Measurements from ENCODE around the gene C12orf56.
"Not testable (repeated sequence)": the region's sequence is repeated elsewhere in the genome, so short reads cannot be mapped to it uniquely, and the experiment has no call there.

The C12orf56 gene

DNA sequence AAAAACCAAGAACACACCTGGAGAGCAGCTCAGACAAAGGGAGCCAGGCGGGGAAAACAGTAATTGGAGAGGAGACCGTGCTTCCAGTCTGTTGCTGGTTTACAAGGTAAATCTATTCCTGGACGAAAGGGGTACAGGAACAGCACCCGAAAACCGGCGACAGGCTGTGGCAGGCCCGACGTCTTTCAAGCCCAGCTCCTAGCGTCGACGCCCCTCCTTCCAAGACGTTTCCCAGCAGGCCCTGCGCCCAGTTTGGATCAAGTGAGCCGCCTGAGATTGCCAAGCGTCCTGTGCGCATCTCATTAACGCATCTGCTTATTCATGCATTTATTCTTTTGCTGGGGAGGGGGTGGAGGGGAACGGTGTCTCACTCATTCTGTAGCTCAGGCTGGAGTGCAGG, 1.4 kb downstream of the C12orf56 start:
- DNase-seq (ENCODE audit: extremely low read depth, low read depth) = no peak
- TF ChIP-seq CTCF (IDR thresholded peaks at IDR 0.05; ENCODE audit: low read depth, low read length, missing control alignments) = no peak
- no peak overlapping the region for H3K4me3 ChIP-seq (replicated peaks; ENCODE audit: low read depth, low read length)

GRCh38 chr12:64387197-64387816, 3.3 kb downstream of the C12orf56 start:
- TF ChIP-seq CTCF (IDR thresholded peaks at IDR 0.05; ENCODE audit: low read depth, low read length, missing control alignments) = no peak
- no peak for DNase-seq (ENCODE audit: extremely low read depth, low read depth)

GRCh38 chr12:64385468-64385867, 5.1 kb downstream of the C12orf56 start:
- TF ChIP-seq CTCF (IDR thresholded peaks at IDR 0.05; ENCODE audit: low read depth, low read length, missing control alignments) = no peak
- H3K4me3 ChIP-seq (replicated peaks; ENCODE audit: low read depth, low read length) = no peak overlapping the region
- no peak for DNase-seq (ENCODE audit: extremely low read depth, low read depth)

More at GRCh38 chr12:64387197-64387816, 3.3 kb downstream of the C12orf56 start:
- H3K4me3 ChIP-seq (replicated peaks; ENCODE audit: low read depth, low read length) = no peak overlapping the region

GRCh38 chr12:64385019-64385418, 5.5 kb downstream of the C12orf56 start:
- DNase-seq (ENCODE audit: extremely low read depth, low read depth) = no peak

DNA sequence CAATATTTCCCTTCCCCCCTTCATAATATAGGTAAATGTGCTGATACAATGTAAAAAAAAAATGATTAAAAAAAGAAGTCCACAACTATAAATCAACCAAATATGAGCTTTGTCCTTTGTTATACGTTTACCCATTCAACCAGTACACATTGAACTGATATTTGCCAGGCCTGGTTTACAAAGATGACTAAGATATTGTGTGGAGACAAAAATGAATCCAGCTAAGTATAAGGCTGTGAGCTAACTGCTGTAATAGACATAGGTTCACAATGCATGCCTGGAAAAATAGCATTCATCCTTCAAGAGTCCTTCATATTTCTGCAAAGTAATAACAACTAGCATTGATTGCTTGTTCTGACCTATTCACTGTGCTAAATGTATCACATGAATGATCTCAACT, 6.9 kb downstream of the C12orf56 start:
- no peak overlapping the region for H3K4me3 ChIP-seq (replicated peaks; ENCODE audit: low read depth, low read length)
- no peak for DNase-seq (ENCODE audit: extremely low read depth, low read depth)
- no peak for TF ChIP-seq CTCF (IDR thresholded peaks at IDR 0.05; ENCODE audit: low read depth, low read length, missing control alignments)

More at GRCh38 chr12:64385019-64385418, 5.5 kb downstream of the C12orf56 start:
- no peak for TF ChIP-seq CTCF (IDR thresholded peaks at IDR 0.05; ENCODE audit: low read depth, low read length, missing control alignments)
- no peak overlapping the region for H3K4me3 ChIP-seq (replicated peaks; ENCODE audit: low read depth, low read length)

DNA sequence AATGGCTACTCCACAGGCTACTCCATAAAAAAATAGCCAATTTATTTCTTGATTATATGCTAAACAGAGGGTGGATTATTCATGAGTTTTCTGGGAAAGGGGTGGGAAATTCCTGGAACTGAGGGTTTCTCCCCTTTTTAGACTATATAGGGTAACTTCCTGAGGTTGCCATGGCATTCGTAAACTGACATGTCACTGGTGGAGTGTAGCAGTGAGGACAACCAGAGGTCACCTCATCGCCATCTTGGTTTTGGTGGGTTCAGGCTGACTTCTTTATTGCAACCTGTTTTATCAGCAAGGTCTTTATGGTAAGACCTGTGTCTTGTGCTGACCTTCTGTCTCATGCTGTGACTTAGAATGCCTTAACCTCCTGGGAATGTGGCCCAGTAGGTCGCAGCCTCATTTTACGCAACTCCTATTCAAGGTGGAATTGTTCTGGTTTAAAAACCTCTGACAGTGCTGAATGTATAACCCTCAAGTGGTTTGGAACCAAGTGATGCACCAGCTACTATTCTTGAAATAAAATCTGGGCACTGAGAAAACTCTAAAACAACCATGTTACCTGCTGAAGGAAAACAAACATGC, 27.7 kb downstream of the C12orf56 start:
- no peak for TF ChIP-seq CTCF (IDR thresholded peaks at IDR 0.05; ENCODE audit: low read depth, low read length, missing control alignments)
- no peak overlapping the region for H3K4me3 ChIP-seq (replicated peaks; ENCODE audit: low read depth, low read length)
- no peak for DNase-seq (ENCODE audit: extremely low read depth, low read depth)

- not testable (repeated sequence) for DNase-seq (ENCODE audit: extremely low read depth, low read depth); H3K4me3 ChIP-seq (replicated peaks; ENCODE audit: low read depth, low read length)
Measured at GRCh38 chr12:64361173-64361572, 29.4 kb downstream of the C12orf56 start.

- DNase-seq (ENCODE audit: extremely low read depth, low read depth); H3K4me3 ChIP-seq (replicated peaks; ENCODE audit: low read depth, low read length): not testable (repeated sequence)
Measured at GRCh38 chr12:64356209-64356608, 34.3 kb downstream of the C12orf56 start.

Measured in HFF-Myc (cell line).